Activated T-helper 1 cell treated with Interleukin-2 at 50 U/mL for 16 hours (primary cell): ENCODE results near the gene PRKCA.
"Not testable (repeated sequence)": the region's sequence is repeated elsewhere in the genome, so short reads cannot be mapped to it uniquely, and the experiment has no call there.

Experiments used
- DNase-seq: peaks from one replicate; pipeline ENCODE4 v3.0.0-alpha.2; 2020; ENCODE audit warnings: low read depth

The PRKCA gene

GRCh38 chr17:66441101-66441661 is 138.8 kb downstream of the PRKCA start:
- DNase-seq, result no peak

GRCh38 chr17:66443166-66443565 is 140.8 kb downstream of the PRKCA start:
- DNase-seq, result no peak

GRCh38 chr17:66443606-66444005 is 141.2 kb downstream of the PRKCA start:
- DNase-seq, result no peak

- DNase-seq, result no peak
Measured at GRCh38 chr17:66444031-66444430, 141.6 kb downstream of the PRKCA start.

GRCh38 chr17:66445229-66445628 is 142.8 kb downstream of the PRKCA start:
- no peak for DNase-seq

- no peak for DNase-seq
Measured at GRCh38 chr17:66446419-66446818, 144.0 kb downstream of the PRKCA start.

GRCh38 chr17:66447159-66447558 is 144.7 kb downstream of the PRKCA start:
- DNase-seq, result no peak

GRCh38 chr17:66448026-66448639 is 145.7 kb downstream of the PRKCA start:
- DNase-seq, result no peak

- DNase-seq, result no peak
Measured at GRCh38 chr17:66449418-66449977, 147.1 kb downstream of the PRKCA start.

- DNase-seq, result no peak
Measured at GRCh38 chr17:66450008-66450851, 147.8 kb downstream of the PRKCA start.

- no peak for DNase-seq
Measured at GRCh38 chr17:66450852-66451158, 148.4 kb downstream of the PRKCA start.

- DNase-seq, result no peak
Measured at GRCh38 chr17:66451188-66452149, 149.1 kb downstream of the PRKCA start.

- no peak for DNase-seq
Measured at GRCh38 chr17:66455060-66455459, 152.6 kb downstream of the PRKCA start.

GRCh38 chr17:66457499-66457898 is 155.1 kb downstream of the PRKCA start:
- DNase-seq, result not testable (repeated sequence)

- DNase-seq, result no peak
Measured at GRCh38 chr17:66458782-66459181, 156.4 kb downstream of the PRKCA start.

- DNase-seq, result no peak
Measured at GRCh38 chr17:66459811-66460270, 157.4 kb downstream of the PRKCA start.

GRCh38 chr17:66460558-66460957 is 158.1 kb downstream of the PRKCA start:
- no peak for DNase-seq

- no peak for DNase-seq
Measured at GRCh38 chr17:66461343-66461995, 159.1 kb downstream of the PRKCA start.

- DNase-seq, result no peak
Measured at GRCh38 chr17:66462010-66462409, 159.6 kb downstream of the PRKCA start.

GRCh38 chr17:66464921-66465320 is 162.5 kb downstream of the PRKCA start:
- DNase-seq, result no peak

- DNase-seq, result no peak
Measured at GRCh38 chr17:66465701-66466100, 163.3 kb downstream of the PRKCA start.
